DMS79 (cell line): ENCODE data around the gene RPS16.
A peak's percentile ranks its signal among the peaks of the same experiment; 100 is the strongest.
"Not testable (repeated sequence)": the region's sequence is repeated elsewhere in the genome, so short reads cannot be mapped to it uniquely, and the experiment has no call there.

Experiments
- DNase-seq: peaks from one replicate; lab custom pipeline; 2025; lab: John Stamatoyannopoulos, UW

Gene RPS16

DNA sequence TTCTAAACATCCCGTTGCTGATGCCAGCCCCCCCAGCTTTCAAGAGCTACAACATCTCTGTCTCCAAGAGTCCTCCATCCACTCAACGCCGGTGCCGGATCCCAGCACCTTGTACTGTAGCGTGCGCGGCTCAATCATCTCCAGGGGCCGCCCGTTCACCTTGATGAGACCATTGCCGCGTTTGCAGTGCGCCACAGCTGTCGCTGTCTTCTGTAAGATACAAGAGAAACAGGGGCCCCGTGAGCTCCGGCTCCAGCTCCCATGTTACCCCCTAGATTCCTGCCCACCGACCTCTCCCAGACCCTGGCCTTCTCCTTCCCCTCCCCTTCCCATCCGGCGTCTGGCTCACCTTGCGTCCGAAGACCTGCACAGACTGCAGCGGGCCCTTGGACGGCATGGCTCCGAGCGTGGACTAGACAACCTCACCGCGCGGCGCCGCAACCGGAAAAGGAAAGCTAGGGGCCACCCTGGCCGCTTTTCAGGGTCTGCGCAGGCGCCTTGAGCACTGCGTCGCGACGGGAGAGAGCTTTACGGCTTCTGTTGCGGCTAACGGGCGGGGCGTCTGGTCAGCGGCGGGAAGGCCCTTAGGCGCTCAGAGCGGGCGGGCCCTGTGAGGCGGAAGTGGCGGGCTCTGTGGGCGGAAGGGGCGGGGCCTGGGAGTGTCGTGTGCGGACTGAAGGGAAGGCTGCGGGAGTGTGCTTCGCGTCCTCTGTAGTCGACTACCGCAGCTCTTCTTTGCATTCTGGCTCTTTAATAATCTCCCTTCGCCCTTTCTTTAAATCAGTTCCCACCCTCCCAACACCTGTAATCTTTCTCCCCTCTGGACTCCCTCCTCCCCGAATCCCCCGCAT, at the start of gene RPS16:
RPS16 (minus strand) TSS at position 451 of the 851 bp plus-strand sequence; CDS start at position 397, 54 bp downstream.
- peak; percentile 97 for DNase-seq

DNA sequence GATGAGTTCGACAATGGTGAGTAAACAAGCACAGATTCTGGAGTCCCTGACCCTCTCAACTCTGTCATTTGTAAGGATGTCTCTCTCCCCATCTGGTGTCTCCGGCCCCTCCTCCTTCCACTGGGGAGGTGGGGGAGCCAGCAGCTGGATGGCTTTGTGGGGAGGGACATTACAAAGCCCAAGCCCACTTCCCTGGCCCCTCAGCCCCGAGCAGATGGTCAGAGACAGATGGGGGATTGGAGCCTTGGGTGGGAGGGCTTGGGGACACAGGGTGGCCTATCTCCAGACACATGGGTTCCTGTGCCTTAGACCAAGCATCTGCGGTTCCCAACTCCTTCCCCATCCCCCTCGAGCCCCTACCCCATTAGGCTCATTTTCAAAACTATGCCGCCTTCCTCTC, 47.4 kb upstream of the RPS16 start:
- no peak for DNase-seq

DNA sequence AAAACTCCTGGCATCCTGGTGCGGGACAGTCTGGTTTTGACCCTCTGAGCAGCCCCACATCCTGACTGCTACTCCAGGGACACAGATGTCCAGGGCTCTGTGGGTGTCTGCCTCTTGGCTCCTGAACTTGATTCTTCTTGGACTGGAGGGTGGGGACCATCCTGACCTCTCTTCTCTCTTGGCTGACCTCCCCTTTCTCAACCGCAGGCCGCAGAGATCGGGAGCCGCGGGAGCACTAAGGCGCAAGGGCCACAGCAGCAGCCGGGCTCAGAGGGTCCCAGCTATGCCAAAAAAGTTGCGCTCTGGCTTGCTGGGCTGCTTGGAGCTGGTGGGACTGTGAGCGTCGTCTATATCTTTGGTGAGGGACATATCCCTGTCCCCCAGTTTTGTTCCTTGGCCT, 45.9 kb upstream of the RPS16 start:
- no peak for DNase-seq

DNA sequence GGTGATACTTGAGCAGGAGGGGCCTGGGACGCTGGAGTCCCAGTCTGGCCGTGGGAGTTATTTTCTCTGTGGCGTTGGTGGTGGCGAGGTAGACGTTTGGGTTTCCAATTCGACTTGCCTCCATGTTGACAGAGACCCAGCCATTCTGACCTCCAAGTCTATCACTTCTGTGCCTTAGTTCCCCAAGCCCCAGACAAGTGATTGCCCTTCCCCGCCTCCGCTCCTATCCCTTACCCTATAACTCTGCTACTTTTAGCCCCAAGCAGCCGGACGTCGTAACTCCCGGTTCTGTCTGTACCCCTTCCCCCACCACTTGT, 45.4 kb upstream of the RPS16 start:
- DNase-seq = no peak

DNA sequence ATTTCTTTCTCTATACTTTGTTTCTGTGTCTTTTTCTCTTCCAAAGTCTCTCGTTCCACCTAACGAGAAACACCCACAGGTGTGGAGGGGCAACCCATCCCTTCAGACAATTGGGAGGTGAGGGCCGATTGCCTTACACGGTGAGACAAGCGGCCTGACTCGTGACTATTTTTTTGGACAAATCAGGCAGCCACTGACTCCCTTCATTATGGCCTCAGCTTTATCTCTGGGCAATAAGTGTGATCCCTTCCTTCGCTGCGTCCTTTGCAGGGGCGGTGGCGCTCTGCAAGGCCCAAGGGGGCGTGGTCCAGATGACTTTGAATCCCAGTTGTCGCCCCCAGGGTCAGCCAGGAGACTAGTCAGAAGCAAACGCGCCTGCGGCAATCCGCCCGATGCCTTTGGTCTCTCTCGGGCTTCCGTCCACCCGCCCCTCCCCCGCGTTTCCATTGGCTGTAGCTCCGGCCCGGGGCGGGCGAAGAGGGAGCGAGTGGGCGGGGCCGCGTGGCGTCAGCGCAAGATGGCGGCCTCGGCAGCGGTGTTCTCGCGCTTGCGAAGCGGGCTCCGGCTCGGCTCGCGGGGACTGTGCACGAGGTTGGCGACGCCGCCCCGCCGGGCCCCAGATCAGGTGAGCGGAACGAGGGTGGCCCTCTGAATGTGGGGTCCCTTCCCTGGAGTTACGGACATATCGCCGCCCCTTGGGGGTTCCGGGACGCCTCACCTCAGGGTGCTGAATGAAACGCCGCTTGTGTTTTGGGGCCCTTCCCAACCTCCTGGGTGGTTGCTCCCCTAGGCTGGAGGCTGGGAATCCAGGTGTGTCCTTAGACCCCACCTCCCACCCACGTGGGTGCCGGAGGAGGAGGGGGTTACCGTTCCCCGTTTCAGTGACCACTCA, 44.8 kb upstream of the RPS16 start, which contains the start of gene TIMM50:
TIMM50 (plus strand) TSS at position 502 of the 892 bp plus-strand sequence; CDS start at position 518, 16 bp downstream.
- peak; percentile 95 for DNase-seq

DNA sequence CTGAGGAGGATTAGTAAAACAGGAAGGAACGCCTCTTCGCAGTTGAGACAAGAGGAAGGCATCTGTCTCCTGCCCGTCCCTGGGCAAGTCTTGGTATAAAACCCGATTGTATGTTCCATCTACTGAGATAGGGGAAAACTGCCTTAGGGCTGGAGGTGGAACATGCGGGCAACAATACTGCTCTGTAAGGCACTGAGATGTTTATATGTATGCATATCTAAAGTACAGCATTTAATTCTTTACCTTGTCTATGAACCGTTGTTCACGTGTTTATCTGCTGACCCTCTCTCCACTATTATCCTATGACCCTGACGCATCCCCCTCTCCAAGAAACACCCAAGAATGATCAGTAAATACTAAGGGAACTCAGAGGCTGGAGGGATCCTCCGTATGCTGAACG, 44.2 kb upstream of the RPS16 start:
- no peak for DNase-seq

DNA sequence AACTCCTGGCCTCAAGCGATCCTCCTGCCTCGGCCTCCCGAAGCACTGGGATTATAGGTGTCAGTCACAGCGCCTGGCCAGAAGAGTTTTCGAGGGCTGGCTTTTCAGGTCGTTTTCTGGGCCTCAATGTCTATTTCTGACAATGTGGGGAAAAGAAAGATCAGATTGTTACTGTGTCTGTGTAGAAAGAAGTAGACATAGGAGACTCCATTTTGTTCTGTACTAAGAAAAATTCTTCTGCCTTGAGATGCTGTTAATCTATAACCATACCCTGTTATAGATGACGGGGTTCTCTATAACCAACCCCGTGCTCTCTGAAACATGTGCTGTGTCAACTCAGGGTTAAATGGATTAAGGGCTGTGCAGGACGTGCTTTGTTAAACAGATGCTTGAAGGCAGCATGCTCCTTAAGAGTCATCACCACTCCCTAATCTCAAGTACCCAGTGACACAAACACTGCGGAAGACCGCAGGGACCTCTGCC, 43.6 kb upstream of the RPS16 start:
- peak; percentile 6 for DNase-seq

DNA sequence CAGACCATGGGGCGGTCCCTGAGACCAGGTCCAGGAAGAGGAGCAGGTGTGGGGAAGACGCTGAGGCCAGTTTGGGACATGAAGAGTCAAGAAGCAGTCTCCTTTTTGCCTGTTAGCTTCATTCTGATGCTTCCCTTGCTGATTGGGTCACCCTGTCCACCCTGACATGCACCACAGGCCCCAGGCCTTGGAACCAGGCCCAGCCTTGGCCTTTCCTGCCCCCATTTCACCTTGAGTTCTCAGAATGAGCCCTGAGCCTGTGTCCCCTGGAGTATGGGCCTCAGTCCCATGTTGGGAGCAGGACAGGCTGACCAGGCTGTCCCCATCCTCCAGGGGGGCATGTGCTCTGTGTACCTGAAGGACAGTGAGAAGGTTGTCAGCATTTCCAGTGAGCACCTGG, 40.0 kb upstream of the RPS16 start:
- DNase-seq = no peak

DNA sequence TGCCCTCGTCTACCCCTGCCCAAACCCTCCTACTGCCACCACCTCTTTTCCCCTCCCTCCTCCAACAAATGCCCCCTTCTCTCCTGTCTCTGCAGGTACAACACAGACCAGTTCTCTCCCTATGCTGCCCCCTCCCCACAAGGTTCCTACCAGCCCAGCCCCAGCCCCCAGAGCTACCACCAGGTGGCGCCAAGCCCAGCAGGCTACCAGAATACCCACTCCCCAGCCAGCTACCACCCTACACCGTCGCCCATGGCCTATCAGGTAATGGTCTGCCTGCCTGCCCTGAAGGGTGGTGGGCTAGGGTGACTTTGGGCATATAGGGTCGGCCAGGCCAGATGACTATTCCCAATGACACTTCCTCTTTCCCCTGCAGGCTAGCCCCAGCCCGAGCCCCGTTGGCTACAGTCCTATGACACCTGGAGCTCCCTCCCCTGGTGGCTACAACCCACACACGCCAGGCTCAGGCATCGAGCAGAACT, 38.4 kb upstream of the RPS16 start:
- no peak for DNase-seq

DNA sequence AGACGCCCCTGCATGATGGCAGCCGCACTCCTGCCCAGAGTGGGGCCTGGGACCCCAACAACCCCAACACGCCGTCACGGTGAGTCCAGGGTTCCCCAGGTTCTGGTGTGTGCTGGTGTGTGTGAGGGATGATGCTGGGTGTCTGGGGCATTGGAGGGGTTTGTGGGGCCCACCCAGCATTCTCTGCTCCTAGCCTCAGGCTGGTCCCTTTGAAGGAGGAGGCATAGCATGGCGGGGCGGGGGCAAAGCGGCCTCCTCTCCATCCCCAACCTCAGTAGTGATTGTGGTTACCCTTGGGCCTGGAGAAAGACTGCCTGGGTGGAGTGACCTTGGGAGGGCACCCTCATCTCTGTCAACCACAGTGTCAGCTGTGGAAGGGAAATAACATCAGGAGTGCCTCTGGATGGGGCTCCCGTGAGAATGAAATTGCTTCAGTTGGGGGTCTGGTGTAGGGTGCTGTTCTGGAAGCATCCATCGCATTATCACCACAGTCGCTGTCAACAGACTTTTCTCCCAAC, 37.8 kb upstream of the RPS16 start:
- no peak for DNase-seq

DNA sequence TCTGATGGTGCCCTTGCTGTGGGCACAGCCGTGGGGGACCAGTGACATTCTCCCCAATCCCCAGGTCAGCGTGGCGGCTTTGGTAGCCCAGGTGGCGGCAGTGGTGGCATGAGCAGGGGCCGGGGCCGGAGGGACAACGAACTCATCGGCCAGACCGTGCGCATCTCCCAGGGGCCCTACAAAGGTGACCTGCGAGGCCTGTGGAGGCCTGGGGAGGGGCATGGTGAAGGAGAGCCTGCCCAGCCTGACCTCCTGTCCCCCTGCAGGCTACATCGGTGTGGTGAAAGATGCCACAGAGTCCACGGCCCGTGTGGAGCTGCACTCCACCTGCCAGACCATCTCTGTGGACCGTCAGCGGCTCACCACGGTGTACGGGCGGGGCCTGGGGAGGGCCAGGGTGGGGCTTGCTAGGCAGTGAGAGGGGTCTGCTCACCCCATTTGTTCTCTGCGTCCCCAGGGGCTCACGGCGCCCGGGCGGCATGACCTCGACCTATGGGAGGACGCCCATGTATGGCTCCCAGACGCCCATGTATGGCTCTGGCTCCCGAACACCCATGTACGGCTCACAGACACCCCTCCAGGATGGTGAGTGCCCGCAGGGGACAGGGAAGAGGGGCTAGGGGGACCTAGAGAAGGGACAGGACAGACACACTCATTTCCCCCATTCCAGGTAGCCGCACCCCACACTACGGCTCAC, 37.1 kb upstream of the RPS16 start:
- no peak for DNase-seq

DNA sequence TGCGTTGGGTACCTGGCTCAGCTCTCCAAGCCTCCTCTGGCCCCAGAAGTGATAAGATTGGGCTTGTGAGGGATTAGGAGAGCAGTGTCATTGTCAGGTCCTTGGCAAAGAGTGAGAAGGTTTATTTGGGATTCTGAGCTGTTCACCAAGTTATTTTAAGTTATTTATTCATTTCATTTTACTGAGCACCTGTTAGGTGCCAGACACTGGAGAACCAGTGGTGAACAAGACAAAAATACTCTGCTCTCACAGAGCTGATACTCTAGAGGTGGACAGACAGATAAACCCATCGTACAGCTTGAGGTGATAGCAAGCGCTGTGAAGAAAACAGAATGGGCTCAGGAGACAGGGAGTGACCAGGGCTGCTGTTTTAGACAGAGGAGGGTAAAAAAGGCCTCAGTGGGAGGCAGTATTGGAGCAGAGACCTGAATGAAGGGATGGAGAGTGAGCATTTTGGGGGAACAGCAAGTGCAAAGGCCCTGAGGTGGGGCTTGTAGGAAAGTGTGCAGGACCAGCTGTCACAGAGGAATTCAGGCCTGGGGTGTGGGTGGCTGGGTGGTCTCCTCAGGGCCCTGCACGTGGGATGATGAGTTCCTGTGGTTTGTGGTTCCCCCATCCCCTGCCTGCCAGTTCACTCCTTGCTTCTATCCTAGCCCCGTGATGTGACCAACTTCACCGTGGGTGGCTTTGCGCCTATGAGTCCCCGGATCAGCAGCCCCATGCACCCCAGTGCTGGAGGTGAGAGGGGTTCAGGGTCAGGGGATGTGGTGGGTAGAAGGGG, 36.2 kb upstream of the RPS16 start:
- DNase-seq = no peak

DNA sequence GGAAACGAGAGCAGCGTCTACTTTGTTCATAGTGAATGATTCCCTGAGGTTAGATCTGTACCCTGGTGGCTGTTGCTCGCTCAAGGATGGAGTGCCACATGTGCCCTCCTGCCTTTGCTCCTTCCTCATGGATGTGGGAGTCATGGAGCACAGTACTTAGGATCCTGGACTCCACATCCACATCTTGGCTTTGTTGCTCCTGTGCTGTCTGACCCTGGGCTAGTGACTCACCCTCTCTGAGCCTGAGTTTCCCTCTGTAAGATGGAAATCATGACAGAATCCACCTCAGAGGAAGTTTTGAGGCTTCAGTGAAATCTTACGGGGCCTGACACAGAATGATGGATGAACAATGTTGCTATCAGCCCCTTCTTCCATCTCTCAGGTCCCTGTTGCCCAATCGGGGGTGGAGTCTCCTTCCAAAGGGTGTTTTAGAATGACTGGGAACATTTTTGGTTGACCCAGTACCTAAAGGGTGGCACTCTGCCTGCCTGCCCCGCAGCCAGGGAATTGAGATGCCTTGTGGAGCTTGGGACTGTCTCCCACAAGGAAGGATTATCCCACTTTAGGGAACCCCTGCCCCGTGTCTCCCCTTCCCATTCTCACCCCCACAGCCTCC, 35.1 kb upstream of the RPS16 start:
- DNase-seq = no peak

DNA sequence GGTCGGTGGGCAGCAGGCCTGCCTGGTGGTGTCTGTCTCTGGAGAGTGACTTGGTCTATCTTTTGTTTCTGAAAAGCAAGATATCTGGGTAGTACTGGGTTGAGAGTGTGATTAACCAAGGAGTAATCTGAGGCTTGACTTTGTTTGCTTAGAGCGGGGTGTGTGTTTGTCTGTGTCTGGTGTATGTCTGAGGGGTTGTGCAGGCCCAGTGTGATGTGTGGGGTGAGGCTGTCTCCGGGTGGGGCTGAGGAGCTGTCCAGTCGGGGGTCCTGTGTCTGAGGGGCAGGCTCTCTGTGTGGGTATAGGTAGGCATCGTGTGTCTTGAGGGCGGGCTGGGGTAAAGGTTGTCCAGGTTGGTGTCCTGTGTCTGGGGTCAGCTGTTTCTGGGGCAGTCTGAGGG, 33.8 kb upstream of the RPS16 start:
- no peak for DNase-seq

DNA sequence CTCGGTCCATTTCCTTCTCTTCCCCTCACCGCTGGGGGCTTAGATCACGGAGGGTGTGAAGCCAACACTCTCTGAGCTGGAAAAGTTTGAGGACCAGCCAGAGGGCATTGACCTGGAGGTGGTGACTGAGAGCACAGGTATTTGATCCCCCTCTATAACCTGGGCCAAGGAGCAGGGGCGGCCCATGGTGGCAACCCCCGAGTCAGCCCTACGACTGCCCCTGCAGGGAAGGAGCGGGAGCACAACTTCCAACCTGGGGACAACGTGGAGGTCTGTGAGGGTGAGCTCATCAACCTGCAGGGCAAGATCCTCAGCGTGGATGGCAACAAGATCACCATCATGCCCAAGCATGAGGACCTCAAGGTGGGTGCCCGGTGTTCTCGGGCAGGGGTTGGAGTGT, 33.3 kb upstream of the RPS16 start:
- DNase-seq = no peak

DNA sequence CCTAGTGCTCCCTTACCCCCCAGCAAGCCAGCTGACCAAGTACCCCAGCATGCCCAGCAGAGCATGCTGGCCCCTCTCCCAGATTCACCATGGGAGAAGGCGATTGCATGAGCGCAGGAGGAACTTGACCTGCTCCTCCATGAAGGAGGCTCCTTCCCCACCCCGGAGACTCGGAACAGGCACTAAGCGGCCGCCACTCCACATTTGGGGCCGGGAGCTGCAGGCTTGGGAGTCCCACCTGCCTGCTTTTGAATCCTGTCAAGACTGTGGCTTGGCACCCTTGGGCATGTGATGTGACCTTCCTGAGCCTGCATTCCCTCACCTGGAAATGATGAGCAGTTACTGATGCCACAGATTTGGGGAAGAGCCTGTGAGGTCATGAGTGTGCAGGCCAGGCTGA, 32.2 kb upstream of the RPS16 start:
- DNase-seq = no peak

DNA sequence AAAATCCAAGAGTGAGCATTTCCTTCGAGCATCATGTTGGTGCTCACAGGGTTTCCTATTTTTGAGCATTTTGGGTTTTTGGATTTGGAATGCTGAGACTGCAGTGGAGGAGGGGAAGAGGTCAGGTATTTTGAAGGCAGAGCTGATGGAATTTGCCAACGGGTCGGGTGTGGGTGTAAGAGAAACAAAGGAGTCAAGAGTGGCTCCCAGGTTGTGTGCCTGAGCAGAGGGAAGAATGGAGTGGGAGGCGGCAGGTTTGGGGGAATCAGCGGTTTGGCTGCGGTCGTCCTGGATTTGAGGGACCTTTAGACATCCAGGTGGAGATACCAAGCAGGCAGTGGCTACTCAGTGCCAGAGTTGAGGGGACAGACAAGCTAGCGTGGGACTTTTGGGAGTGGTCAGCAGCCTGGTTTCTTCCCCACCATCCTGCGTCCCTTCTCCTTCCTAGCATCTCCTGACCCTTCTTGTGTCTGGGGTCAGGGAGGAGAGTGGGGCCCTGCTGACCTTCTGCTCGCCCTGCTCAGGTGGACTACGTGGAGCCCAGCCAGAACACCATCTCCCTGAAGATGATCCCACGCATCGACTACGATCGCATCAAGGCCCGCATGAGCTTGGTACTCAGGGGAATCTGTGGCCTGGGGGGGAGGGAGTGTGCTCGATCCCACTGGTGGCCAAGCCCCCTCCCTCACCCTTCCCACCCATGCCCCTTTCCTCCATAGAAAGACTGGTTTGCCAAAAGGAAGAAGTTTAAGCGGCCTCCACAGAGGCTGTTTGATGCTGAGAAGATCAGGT, 30.4 kb upstream of the RPS16 start:
- no peak for DNase-seq

DNA sequence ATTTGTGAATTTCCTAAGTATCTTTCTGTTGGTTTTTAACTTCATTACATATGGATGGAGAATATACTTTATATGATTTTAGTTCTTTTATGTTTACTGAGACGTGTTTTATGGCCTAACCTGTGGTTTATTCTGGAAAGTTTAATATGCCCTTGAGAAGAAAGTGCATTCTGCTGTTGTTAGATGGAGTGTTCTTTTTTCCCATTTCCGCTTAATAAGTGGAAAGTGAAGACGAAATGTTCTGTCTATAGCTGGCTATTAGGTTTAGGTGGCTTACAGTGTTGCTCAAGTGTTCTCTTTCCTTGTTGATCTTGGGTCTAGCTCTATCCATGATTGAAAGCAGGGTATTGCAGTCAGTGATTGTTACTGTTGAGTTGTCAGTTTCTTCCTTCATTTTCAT, 27.7 kb upstream of the RPS16 start:
- DNase-seq = no peak

DNA sequence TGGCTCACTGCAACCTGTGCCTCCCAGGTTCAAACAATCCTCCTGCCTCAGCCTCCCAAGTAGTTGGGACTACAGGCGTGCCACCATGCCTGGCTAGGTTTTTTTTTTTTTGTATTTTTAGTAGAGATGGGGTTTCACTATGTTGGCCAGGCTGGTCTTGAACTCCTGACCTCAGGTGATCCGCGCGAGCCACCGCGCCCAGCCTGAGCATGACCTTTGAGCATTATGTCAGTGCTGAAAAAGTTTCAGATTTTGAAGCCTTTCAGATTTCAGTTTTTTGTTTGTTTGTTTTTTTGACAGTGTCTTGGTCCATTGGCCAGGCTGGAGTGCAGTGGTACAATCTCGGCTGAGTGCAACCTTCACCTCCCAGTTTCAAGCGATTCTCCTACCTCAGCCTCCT, 15.5 kb upstream of the RPS16 start:
- DNase-seq = not testable (repeated sequence)
